H1 (cell line): ENCODE measurements around the gene KDM6A. TPM values are rescaled to one million over a fixed set of nuclear protein-coding genes. Genes with fewer than 3 reads are reported as not detected.

Experiments
- CTCF ChIA-PET: fragments of 300-600 bp; sonication (Branson Sonifier 250); formaldehyde crosslinking; loops from one replicate; lab custom pipeline; 2021; ENCODE audit not compliant: partially characterized antibody; lab: Charles Lee
- POLR2A ChIA-PET: fragments of 300-600 bp; sonication (Branson Sonifier 250); formaldehyde crosslinking; loops from one replicate; lab custom pipeline; 2021; ENCODE audit warnings: inconsistent platforms; ENCODE audit not compliant: partially characterized antibody; lab: Charles Lee
- DNase-seq, 2 experiments: peaks; one replicate each; pipeline versions ENCODE4 v3.0.0 to v3.0.0-alpha.2; 2010 to 2022; ENCODE audit warnings: low spot score in 2 of 2, low read depth in 1 of 2, mixed read lengths in 1 of 2
- FAIRE-seq: peaks from 2 replicates; lab custom pipeline; 2011; peaks lifted over from hg19 to GRCh38; lab: Jason Lieb, UNC
- H2AFZ ChIP-seq: 2 replicates; pipeline ENCODE4 v1.8.1; 2012; ENCODE audit warnings: low read length, inconsistent platforms
- H2AK5ac ChIP-seq: 2 replicates; pipeline ENCODE4 v1.6.1; 2013; ENCODE audit warnings: low read depth, low read length
- H2BK120ac ChIP-seq: replicated peaks from 2 replicates; pipeline ENCODE3; 2013; ENCODE audit warnings: low read depth, low read length, inconsistent platforms
- H2BK12ac ChIP-seq: 2 replicates; pipeline ENCODE4 v1.6.1; 2013; ENCODE audit warnings: low read depth, low read length
- H2BK15ac ChIP-seq: 2 replicates; pipeline ENCODE4 v1.6.1; 2013; ENCODE audit warnings: low read length
- H2BK20ac ChIP-seq: 2 replicates; pipeline ENCODE4 v1.6.1; 2013; ENCODE audit warnings: low read length
- H2BK5ac ChIP-seq: 2 replicates; pipeline ENCODE4 v1.6.1; 2013; ENCODE audit warnings: low read depth, low read length
- H3K14ac ChIP-seq: 2 replicates; pipeline ENCODE4 v1.6.1; 2013; ENCODE audit warnings: inconsistent platforms; ENCODE audit not compliant: insufficient read length
- H3K18ac ChIP-seq: 2 replicates; pipeline ENCODE4 v1.6.1; 2013; ENCODE audit warnings: low read length; ENCODE audit errors: extremely low read depth
- H3K23ac ChIP-seq: 2 replicates; pipeline ENCODE4 v1.6.1; 2013; ENCODE audit warnings: inconsistent platforms; ENCODE audit not compliant: insufficient read length
- H3K23me2 ChIP-seq: 2 replicates; pipeline ENCODE4 v1.6.1; 2013; ENCODE audit warnings: low read depth, low read length
- H3K27ac ChIP-seq: 2 replicates; pipeline ENCODE4 v1.6.1; 2011; ENCODE audit warnings: low read depth, low read length, inconsistent platforms
- H3K27me3 ChIP-seq, 4 experiments: replicated peaks in 1 of 4; 1 replicate in 1 of 4; 2 replicates in 3 of 4; pipeline versions ENCODE4 v1.6.1 to v1.8.1; 2011 to 2013; ENCODE audit warnings: low read length in 3 of 4, mild to moderate bottlenecking in 3 of 4, inconsistent platforms in 2 of 4, mixed read lengths in 2 of 4, moderate library complexity in 1 of 4; ENCODE audit not compliant: control insufficient read depth in 3 of 4, insufficient read depth in 3 of 4; ENCODE audit errors: extremely low read depth in 1 of 4
- H3K36me3 ChIP-seq, 4 experiments: 2 replicates each; pipeline versions ENCODE4 v1.6.1 to v1.8.1; 2011 to 2013; ENCODE audit warnings: mild to moderate bottlenecking in 4 of 4, low read length in 3 of 4, moderate library complexity in 2 of 4, control low read depth in 1 of 4, inconsistent platforms in 1 of 4; ENCODE audit not compliant: insufficient read depth in 4 of 4, control insufficient read depth in 2 of 4
- H3K4ac ChIP-seq: replicated peaks from 2 replicates; pipeline ENCODE3; 2013; ENCODE audit warnings: low read length, low read depth, mixed read lengths, inconsistent platforms; ENCODE audit not compliant: insufficient read length
- H3K4me1 ChIP-seq, 4 experiments: replicated peaks in 1 of 4; 1 replicate in 1 of 4; 2 replicates in 3 of 4; pipeline versions ENCODE4 v1.6.1 to v1.8.1; 2011 to 2013; ENCODE audit warnings: low read length in 3 of 4, inconsistent platforms in 2 of 4, mixed read lengths in 1 of 4; ENCODE audit not compliant: insufficient read depth in 4 of 4, control insufficient read depth in 3 of 4
- H3K4me2 ChIP-seq, 2 experiments: 2 replicates each; pipeline versions ENCODE4 v1.6.1 to v1.8.1; 2011 to 2013; ENCODE audit warnings: low read depth in 2 of 2, low read length in 2 of 2, control low read depth in 1 of 2, inconsistent platforms in 1 of 2, mild to moderate bottlenecking in 1 of 2; ENCODE audit not compliant: insufficient read depth in 1 of 2
- H3K4me3 ChIP-seq, 4 experiments: fragments of 200-600, 300-600 bp in 1 of 4; sonication (generic), shearing (Covaris generic), sonication (Bioruptor Twin) in 1 of 4; 2 replicates each; pipeline versions ENCODE4 v1.5.1 to v1.8.1; 2011 to 2016; ENCODE audit warnings: low read length in 4 of 4, low read depth in 3 of 4, control low read depth in 2 of 4, inconsistent platforms in 2 of 4, mild to moderate bottlenecking in 2 of 4, mixed read lengths in 1 of 4, moderate library complexity in 1 of 4; ENCODE audit not compliant: insufficient read depth in 2 of 4; ENCODE audit errors: extremely low read depth in 1 of 4
- H3K56ac ChIP-seq: replicated peaks from 2 replicates; pipeline ENCODE3; 2013; ENCODE audit warnings: low read depth, mild to moderate bottlenecking, mixed read lengths, low read length, inconsistent platforms; ENCODE audit not compliant: insufficient read length
- H3K79me1 ChIP-seq: 2 replicates; pipeline ENCODE4 v1.6.1; 2013; ENCODE audit warnings: low read depth, low read length, control low read depth
- H3K79me2 ChIP-seq, 2 experiments: 2 replicates each; pipeline versions ENCODE4 v1.6.1 to v1.8.1; 2012 to 2013; ENCODE audit warnings: low read length in 2 of 2, mild to moderate bottlenecking in 2 of 2, inconsistent platforms in 1 of 2; ENCODE audit not compliant: insufficient read depth in 2 of 2, control insufficient read depth in 1 of 2
- H3K9ac ChIP-seq, 4 experiments: replicated peaks in 1 of 4; 1 replicate in 1 of 4; 2 replicates in 3 of 4; pipeline versions ENCODE4 v1.6.1 to v1.8.1; 2011 to 2013; ENCODE audit warnings: low read depth in 3 of 4, low read length in 3 of 4, control low read depth in 2 of 4, mild to moderate bottlenecking in 2 of 4, moderate library complexity in 2 of 4, inconsistent platforms in 1 of 4; ENCODE audit errors: extremely low read depth in 1 of 4
- H3K9me3 ChIP-seq, 2 experiments: 2 replicates each; pipeline versions ENCODE4 v1.6.1 to v1.8.1; 2012 to 2013; ENCODE audit warnings: mild to moderate bottlenecking in 2 of 2, moderate library complexity in 2 of 2, control low read depth in 1 of 2, inconsistent platforms in 1 of 2, low read depth in 1 of 2, low read length in 1 of 2, mixed read lengths in 1 of 2; ENCODE audit not compliant: insufficient read depth in 2 of 2
- H4K20me1 ChIP-seq, 2 experiments: replicated peaks in 1 of 2; 2 replicates each; pipeline versions ENCODE3 to v1.8.1; 2011 to 2013; ENCODE audit warnings: inconsistent platforms in 2 of 2, low read length in 2 of 2, mild to moderate bottlenecking in 1 of 2; ENCODE audit not compliant: insufficient read depth in 2 of 2, control insufficient read depth in 1 of 2
- H4K5ac ChIP-seq: 2 replicates; pipeline ENCODE4 v1.6.1; 2013; ENCODE audit warnings: low read length, low read depth, mixed read lengths, inconsistent platforms; ENCODE audit not compliant: insufficient read length
- H4K8ac ChIP-seq: 2 replicates; pipeline ENCODE4 v1.8.0; 2013; ENCODE audit warnings: mild to moderate bottlenecking, moderate library complexity, low read length, inconsistent platforms; ENCODE audit not compliant: insufficient read depth; ENCODE audit errors: extremely low read depth
- H4K91ac ChIP-seq: replicated peaks from 2 replicates; pipeline ENCODE3; 2013; ENCODE audit warnings: low read length, mixed read lengths, inconsistent platforms; ENCODE audit not compliant: insufficient read length
- BACH1 ChIP-seq: IDR thresholded peaks from 2 replicates; pipeline ENCODE4 v1.6.1; 2012; ENCODE audit warnings: low read length, improper control_type of control experiment
- CBX8 ChIP-seq: fragments of 300-800, 300-1000 bp; sonication (generic); IDR thresholded peaks from 2 replicates; pipeline ENCODE4 v1.7.1; 2016; ENCODE audit warnings: low read depth, low read length, borderline replicate concordance
- HDAC6 ChIP-seq: IDR thresholded peaks from one replicate; pipeline ENCODE4 v1.7.1; 2012; ENCODE audit warnings: low read depth, mild to moderate bottlenecking, inconsistent platforms, low read length, moderate library complexity
- KDM5A ChIP-seq: fragments of 200-600 bp; IDR thresholded peaks from 2 replicates; pipeline ENCODE4 v1.7.1; 2012; ENCODE audit warnings: mild to moderate bottlenecking, low read length, inconsistent platforms, mixed read lengths
- MAFK ChIP-seq: IDR thresholded peaks from 2 replicates; pipeline ENCODE4 v1.6.1; 2012; ENCODE audit warnings: low read depth, mild to moderate bottlenecking, improper control_type of control experiment, low read length
- SIX5 ChIP-seq: IDR thresholded peaks from 2 replicates; pipeline ENCODE4 v1.6.1; 2011; ENCODE audit warnings: mild to moderate bottlenecking, low read depth, low read length
- TEAD4 ChIP-seq: IDR thresholded peaks from 2 replicates; pipeline ENCODE4 v1.6.1; 2012; ENCODE audit warnings: low read depth, low read length, inconsistent platforms, mixed read lengths
- YY1 ChIP-seq: IDR thresholded peaks from 2 replicates; pipeline ENCODE4 v1.6.1; 2011; ENCODE audit warnings: low read depth, mild to moderate bottlenecking, low read length
- WGBS, 2 experiments: shearing (Covaris generic) in 1 of 2; methylation state at CpG; one replicate each; pipeline versions ENCODE4 v1.1.6 to v1.1.7; 2013 to 2015; ENCODE audit warnings: low lambda C conversion rate in 2 of 2, mixed read lengths in 2 of 2, inconsistent platforms in 1 of 2, low coverage in 1 of 2, missing lambda C conversion rate in 1 of 2; ENCODE audit not compliant: insufficient replicate concordance in 2 of 2, insufficient coverage in 1 of 2, insufficient read length in 1 of 2; ENCODE audit errors: extremely low coverage in 1 of 2, missing lambda C conversion rate in 1 of 2; 5-methylcytosine and 5-hydroxymethylcytosine counted together
- polyA plus RNA-seq, 7 experiments: library from polyadenylated mRNA; depleted of rRNA in 3 of 7; stranded (reverse) in 5 of 7; unstranded in 2 of 7; fragments of >200 nt in 5 of 7; fragments of 200-250 nt in 2 of 7; gene quantifications; 1 replicate in 5 of 7; 2 replicates in 1 of 7; 4 replicates in 1 of 7; pipeline versions ENCODE4 v1.2.1 to v1.2.3, GENCODE V29; 2011 to 2013; ENCODE audit warnings: missing spikeins in 2 of 7, mixed read lengths in 2 of 7
- total RNA-seq: library from RNA; stranded (reverse); fragmentation: NEBNext Ultra II Directional; extraction: Animal tissue kit (Norgen Biotek cat#: 25700); gene quantifications from 2 replicates; pipeline ENCODE4 v1.2.1, GENCODE V29; 2021
- TF ChIP-seq, protein P1 (sequence below): IDR thresholded peaks from 2 replicates; pipeline ENCODE4 v1.6.1; 2011; ENCODE audit warnings: low read length, improper control_type of control experiment
- TF ChIP-seq, protein P2 (sequence below): IDR thresholded peaks from 2 replicates; pipeline ENCODE4 v1.6.1; 2012; ENCODE audit warnings: low read length, inconsistent platforms

KDM6A gene
- total and polyA plus RNA-seq, 2 of the 8 experiments (the other 6 are each of a cell fraction or from before 2014, with no cell fraction given): 43.5 to 58.4 TPM

DNA sequence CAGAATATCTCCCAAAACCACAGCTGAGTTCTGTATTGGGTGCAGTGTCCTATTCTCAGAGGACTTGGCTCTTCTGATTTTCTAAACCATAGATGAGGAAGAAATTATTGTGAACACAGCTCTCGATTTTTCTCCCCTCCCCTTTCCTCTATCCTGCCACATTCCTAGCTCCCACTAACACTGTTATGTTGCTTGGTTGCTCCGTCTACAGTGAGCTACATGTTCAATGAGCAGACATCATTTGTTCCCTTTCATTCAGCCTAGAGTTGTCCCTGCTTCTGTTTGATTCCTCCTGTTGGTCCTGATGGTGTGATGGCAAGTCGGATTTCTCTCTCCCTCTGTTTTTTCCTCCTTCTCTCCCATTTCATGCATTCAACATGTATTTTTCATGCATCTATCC is 261.8 kb downstream of the KDM6A start:
- DNase-seq (no peak), FAIRE-seq (no peak)
- Histone ChIP-seq H4K8ac (no peak overlapping the region), H3K27ac (no peak overlapping the region), H2BK20ac (no peak overlapping the region), H2AFZ (no peak overlapping the region), H3K79me2 (no peaks in the 10 kb centered on the region), H3K14ac (no peak overlapping the region), H4K91ac (no peak overlapping the region), H3K9ac (no peak overlapping the region), H3K23me2 (no peaks in the 10 kb centered on the region), H3K9me3 (no peaks in the 10 kb centered on the region), H3K4me3 (no peak overlapping the region), H3K56ac (no peak overlapping the region), H4K5ac (no peak overlapping the region), H3K18ac (no peak overlapping the region)
- 55% methylated on average over 2 of the region's 3 CpGs; no CpG with 5 or more reads in 1 of the 2 experiments for WGBS, 2 experiments
- POLR2A ChIA-PET: no interaction called here
- CTCF ChIA-PET: interaction anchor here (0.7 kb wide), 1 partner anchor 53 kb away, joined by 4 read pairs; no protein-coding TSS in a partner anchor
- TF ChIP-seq TEAD4: no peak
- TF ChIP-seq SIX5: no peak
- TF ChIP-seq, protein P1, sequence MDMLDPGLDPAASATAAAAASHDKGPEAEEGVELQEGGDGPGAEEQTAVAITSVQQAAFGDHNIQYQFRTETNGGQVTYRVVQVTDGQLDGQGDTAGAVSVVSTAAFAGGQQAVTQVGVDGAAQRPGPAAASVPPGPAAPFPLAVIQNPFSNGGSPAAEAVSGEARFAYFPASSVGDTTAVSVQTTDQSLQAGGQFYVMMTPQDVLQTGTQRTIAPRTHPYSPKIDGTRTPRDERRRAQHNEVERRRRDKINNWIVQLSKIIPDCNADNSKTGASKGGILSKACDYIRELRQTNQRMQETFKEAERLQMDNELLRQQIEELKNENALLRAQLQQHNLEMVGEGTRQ: no peak
- TF ChIP-seq HDAC6: no peak
- no peak for TF ChIP-seq BACH1
- TF ChIP-seq KDM5A: no peak
- TF ChIP-seq, protein P2, sequence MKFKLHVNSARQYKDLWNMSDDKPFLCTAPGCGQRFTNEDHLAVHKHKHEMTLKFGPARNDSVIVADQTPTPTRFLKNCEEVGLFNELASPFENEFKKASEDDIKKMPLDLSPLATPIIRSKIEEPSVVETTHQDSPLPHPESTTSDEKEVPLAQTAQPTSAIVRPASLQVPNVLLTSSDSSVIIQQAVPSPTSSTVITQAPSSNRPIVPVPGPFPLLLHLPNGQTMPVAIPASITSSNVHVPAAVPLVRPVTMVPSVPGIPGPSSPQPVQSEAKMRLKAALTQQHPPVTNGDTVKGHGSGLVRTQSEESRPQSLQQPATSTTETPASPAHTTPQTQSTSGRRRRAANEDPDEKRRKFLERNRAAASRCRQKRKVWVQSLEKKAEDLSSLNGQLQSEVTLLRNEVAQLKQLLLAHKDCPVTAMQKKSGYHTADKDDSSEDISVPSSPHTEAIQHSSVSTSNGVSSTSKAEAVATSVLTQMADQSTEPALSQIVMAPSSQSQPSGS: no peak
- no peak for TF ChIP-seq YY1
- no peak for TF ChIP-seq MAFK
- no peak for TF ChIP-seq CBX8
- TF ChIP-seq, all 59 proteins: peak for 0
- Histone ChIP-seq H4K20me1 (no peaks in the 10 kb centered on the region), H2BK120ac (no peak overlapping the region), H2BK12ac (no peak overlapping the region), H2BK5ac (no peak overlapping the region), H3K4me2 (no peak overlapping the region), H3K79me1 (no peaks in the 10 kb centered on the region), H2AK5ac (no peak overlapping the region), H3K4me1 (no peaks in the 10 kb centered on the region), H3K27me3 (no peaks in the 10 kb centered on the region), H3K4ac (no peak overlapping the region), H2BK15ac (no peak overlapping the region), H3K23ac (no peak overlapping the region), H3K36me3 (no peaks in the 10 kb centered on the region)
